ENCODE data around the gene LRP1B. TPM values are rescaled to one million over a fixed set of nuclear protein-coding genes. Genes with fewer than 3 reads are reported as not detected.

The LRP1B gene
- polyA plus RNA-seq, 1 of the 3 experiments (the other 2 are of a cell fraction), result 0.28 TPM

GRCh38 chr2:141791521-141791920 lies 339.3 kb downstream of the LRP1B start:
- Histone ChIP-seq H3K9me2 (no peaks in the 10 kb centered on the region), H4K20me1 (ENCODE audit: insufficient read depth) (no peaks in the 10 kb centered on the region), H2AFZ (ENCODE audit: low read depth) (no peak overlapping the region), H3K27ac (ENCODE audit: low read depth in 2 of 2, low read length in 1 of 2) (no peak overlapping the region), H3F3A (replicated peaks; ENCODE audit: insufficient read depth) (no peaks in the 10 kb centered on the region), H3K4me3 (ENCODE audit: low read depth in 2 of 2, low read length in 1 of 2) (no peak overlapping the region), H3K4me1 (ENCODE audit: control insufficient read depth in 1 of 2, insufficient read depth in 2 of 2, low read depth in 1 of 2, low read length in 1 of 2) (no peaks in the 10 kb centered on the region), H3K36me3 (replicated peaks in 1 of 2; ENCODE audit: control insufficient read depth in 1 of 2, insufficient read depth in 2 of 2, low read length in 1 of 2) (no peaks in the 10 kb centered on the region), H3K79me2 (ENCODE audit: insufficient read depth) (no peaks in the 10 kb centered on the region), H3K4me2 (no peak overlapping the region), H3K9ac (no peak overlapping the region), H3K27me3 (ENCODE audit: insufficient read depth) (no peaks in the 10 kb centered on the region), H3K9me3 (no peaks in the 10 kb centered on the region)
- DNase-seq, result no peak
- TF ChIP-seq, protein P1, sequence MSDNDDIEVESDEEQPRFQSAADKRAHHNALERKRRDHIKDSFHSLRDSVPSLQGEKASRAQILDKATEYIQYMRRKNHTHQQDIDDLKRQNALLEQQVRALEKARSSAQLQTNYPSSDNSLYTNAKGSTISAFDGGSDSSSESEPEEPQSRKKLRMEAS (IDR thresholded peaks at IDR 0.05; ENCODE audit: low read depth), result no peak
- TF ChIP-seq REST (IDR thresholded peaks at IDR 0.05; ENCODE audit: low read depth, low read length) (no peak), RFX5 (IDR thresholded peaks at IDR 0.05; ENCODE audit: low read length) (no peak), MEF2A (IDR thresholded peaks at IDR 0.05; ENCODE audit: borderline replicate concordance, low read depth) (no peak), FOXJ3 (CRISPR knock-in tag; IDR thresholded peaks at IDR 0.05) (no peak), NFIC (IDR thresholded peaks at IDR 0.05; ENCODE audit: borderline replicate concordance) (no peak), ZBTB33 (IDR thresholded peaks at IDR 0.05; ENCODE audit: borderline replicate concordance, low read depth) (no peak), EZH2phosphoT487 (IDR thresholded peaks at IDR 0.05; ENCODE audit: borderline replicate concordance, low read depth) (no peak), YY1 (IDR thresholded peaks at IDR 0.05; ENCODE audit: low read depth) (no peak), FOXM1 (IDR thresholded peaks at IDR 0.05; ENCODE audit: low read depth) (no peak), TCF12 (IDR thresholded peaks at IDR 0.05) (no peak), CHD2 (IDR thresholded peaks at IDR 0.05; ENCODE audit: low read length, partially characterized antibody) (no peak), ELF1 (IDR thresholded peaks at IDR 0.05) (no peak), NRF1 (IDR thresholded peaks at IDR 0.05; ENCODE audit: low read depth, low read length) (no peak)
- TF ChIP-seq, protein P2, sequence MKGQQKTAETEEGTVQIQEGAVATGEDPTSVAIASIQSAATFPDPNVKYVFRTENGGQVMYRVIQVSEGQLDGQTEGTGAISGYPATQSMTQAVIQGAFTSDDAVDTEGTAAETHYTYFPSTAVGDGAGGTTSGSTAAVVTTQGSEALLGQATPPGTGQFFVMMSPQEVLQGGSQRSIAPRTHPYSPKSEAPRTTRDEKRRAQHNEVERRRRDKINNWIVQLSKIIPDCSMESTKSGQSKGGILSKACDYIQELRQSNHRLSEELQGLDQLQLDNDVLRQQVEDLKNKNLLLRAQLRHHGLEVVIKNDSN (IDR thresholded peaks at IDR 0.05; ENCODE audit: borderline replicate concordance, low read depth), result no peak
- TF ChIP-seq, protein P3, sequence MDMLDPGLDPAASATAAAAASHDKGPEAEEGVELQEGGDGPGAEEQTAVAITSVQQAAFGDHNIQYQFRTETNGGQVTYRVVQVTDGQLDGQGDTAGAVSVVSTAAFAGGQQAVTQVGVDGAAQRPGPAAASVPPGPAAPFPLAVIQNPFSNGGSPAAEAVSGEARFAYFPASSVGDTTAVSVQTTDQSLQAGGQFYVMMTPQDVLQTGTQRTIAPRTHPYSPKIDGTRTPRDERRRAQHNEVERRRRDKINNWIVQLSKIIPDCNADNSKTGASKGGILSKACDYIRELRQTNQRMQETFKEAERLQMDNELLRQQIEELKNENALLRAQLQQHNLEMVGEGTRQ (IDR thresholded peaks at IDR 0.05; ENCODE audit: borderline replicate concordance, low read depth, low read length), result no peak
- 60% methylated on average over 2 of the region's 2 CpGs for WGBS (ENCODE audit: low lambda C conversion rate)
- POLR2A ChIA-PET, result no interaction called here
- CTCF ChIA-PET, result no interaction called here
